ENCODE measurements around the gene SLC35A4.

DNA sequence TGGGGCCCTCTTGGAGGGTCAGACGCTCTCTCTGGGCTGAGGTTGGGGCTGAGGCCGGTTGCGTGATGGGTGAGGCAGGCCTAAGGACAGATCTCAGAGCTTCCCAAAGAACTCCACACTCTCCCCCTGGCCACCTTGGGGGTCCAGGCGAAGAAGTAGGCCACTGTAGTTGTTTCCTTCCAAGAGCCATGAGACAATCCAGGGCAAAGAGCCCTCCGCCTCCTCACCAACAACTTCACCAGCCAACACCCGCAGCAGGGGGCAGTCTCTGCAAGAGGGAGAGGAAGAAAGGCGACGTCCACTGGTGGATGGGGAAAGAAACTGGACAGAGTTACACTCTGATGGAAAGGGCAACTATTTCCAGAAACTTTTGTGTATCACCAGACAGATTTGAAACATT lies 10.7 kb downstream of the SLC35A4 start:
- TF ChIP-seq, protein P1, sequence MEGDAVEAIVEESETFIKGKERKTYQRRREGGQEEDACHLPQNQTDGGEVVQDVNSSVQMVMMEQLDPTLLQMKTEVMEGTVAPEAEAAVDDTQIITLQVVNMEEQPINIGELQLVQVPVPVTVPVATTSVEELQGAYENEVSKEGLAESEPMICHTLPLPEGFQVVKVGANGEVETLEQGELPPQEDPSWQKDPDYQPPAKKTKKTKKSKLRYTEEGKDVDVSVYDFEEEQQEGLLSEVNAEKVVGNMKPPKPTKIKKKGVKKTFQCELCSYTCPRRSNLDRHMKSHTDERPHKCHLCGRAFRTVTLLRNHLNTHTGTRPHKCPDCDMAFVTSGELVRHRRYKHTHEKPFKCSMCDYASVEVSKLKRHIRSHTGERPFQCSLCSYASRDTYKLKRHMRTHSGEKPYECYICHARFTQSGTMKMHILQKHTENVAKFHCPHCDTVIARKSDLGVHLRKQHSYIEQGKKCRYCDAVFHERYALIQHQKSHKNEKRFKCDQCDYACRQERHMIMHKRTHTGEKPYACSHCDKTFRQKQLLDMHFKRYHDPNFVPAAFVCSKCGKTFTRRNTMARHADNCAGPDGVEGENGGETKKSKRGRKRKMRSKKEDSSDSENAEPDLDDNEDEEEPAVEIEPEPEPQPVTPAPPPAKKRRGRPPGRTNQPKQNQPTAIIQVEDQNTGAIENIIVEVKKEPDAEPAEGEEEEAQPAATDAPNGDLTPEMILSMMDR (IDR thresholded peaks at IDR 0.05; ENCODE audit: insufficient read depth, low read depth, low read length): no peak
- no peak for TF ChIP-seq EZH2 (IDR thresholded peaks at IDR 0.05; ENCODE audit: insufficient read depth, low read length)

Measured in astrocyte (in vitro differentiated cells and primary cell).